Activated naive CD8-positive, alpha-beta T cell treated with anti-CD3 and anti-CD28 coated beads, Interleukin-2, amount 50 U/mL, for 24 hours (primary cell): ENCODE data around the gene CYS1.

Experiments used
- ATAC-seq: fragments of 150-1000 bp; cut with Tn5 transposase; one replicate; pipeline ENCODE4 v1.10.0; 2021
- DNase-seq: peaks from one replicate; pipeline ENCODE4 v3.0.0; 2021
- H3K27ac Mint-ChIP-seq: one replicate; pipeline ENCODE4 v1.8.0; 2021; ENCODE audit warnings: mild to moderate bottlenecking, mixed read lengths
- H3K27me3 Mint-ChIP-seq: one replicate; pipeline ENCODE4 v1.8.0; 2021; ENCODE audit warnings: mixed read lengths
- H3K36me3 Mint-ChIP-seq: one replicate; pipeline ENCODE4 v1.8.0; 2021; ENCODE audit warnings: low read depth, mixed read lengths
- H3K4me1 Mint-ChIP-seq: one replicate; pipeline ENCODE4 v1.8.0; 2021; ENCODE audit warnings: mixed read lengths
- H3K4me3 Mint-ChIP-seq: one replicate; pipeline ENCODE4 v1.8.0; 2021; ENCODE audit warnings: mild to moderate bottlenecking, moderate library complexity, mixed read lengths
- H3K9me3 Mint-ChIP-seq: one replicate; pipeline ENCODE4 v1.8.0; 2021; ENCODE audit warnings: mixed read lengths

CYS1 gene

DNA sequence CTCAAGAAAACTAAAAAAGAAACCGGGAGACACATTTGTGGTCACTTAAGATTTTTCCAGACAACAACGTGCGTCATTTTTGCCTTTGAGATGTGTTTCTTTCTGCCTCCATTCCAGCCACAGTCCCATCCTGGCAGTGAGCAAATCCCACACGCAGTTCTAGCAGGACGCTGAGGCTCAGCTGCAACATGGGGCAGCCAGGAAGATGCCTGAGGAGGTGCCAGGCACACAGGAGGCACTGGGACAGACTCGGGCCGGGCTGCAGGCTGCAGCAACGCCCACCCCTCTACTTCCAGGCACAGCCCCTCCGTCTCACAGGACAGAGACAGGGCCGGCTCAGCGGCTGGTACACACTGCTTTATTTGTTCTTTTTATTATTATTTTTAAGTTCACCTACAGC is 23.8 kb downstream of the CYS1 start:
- Mint-ChIP-seq H3K27ac (no peak overlapping the region), H3K36me3 (peaks cover 4% of the 10 kb centered on the region), H3K9me3 (no peaks in the 10 kb centered on the region), H3K4me3 (no peak overlapping the region), H3K27me3 (peaks cover 4% of the 10 kb centered on the region), H3K4me1 (peaks cover 6% of the 10 kb centered on the region)
- DNase-seq (no peak), ATAC-seq (no peak)

DNA sequence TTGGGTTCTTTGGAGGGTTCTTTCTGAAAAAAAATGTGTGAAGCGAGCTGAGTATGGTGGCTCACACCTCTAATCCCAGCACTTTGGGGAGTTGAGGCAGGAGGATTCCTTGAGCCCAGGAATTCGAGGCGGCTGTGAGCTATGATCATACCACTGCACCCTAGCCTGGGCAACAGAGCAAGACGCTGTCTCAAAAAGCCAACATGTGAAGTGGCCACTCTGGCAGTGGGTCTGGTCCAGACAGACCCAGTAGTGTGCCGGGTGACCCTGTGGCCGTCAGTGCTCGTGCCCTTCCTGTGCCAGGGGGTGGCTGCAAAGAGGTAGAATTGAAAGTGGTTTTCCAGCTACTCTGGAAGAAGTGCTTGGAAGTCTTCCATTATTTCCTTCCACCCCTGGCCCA is 25.2 kb downstream of the CYS1 start:
- Mint-ChIP-seq H3K36me3 (peaks cover 4% of the 10 kb centered on the region), H3K27ac (no peak overlapping the region), H3K9me3 (no peaks in the 10 kb centered on the region), H3K27me3 (peaks cover 4% of the 10 kb centered on the region), H3K4me3 (no peak overlapping the region), H3K4me1 (peaks cover 6% of the 10 kb centered on the region)
- ATAC-seq = no peak
- DNase-seq = no peak

DNA sequence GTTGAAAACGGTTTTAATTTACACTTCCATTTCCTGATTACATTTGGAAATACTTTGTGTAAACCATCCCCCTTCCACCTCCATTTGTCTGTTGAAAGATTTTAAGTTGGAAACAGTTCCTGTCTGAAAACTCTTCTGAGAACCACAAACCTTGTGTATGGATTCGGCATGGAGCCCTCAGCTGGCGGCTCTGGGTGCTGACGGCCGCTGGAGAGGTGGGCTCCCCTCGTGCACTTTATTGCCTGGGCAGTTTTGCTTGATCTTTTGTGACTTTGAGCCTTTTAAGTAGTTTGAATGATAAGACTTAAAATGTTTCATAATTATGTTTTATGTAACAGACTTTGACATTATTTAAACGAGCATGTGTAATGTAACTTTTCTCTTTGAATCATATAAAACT is 25.8 kb downstream of the CYS1 start:
- ATAC-seq (no peak), DNase-seq (no peak)
- Mint-ChIP-seq H3K36me3 (peaks cover 4% of the 10 kb centered on the region), H3K9me3 (no peaks in the 10 kb centered on the region), H3K27me3 (peaks cover 4% of the 10 kb centered on the region), H3K27ac (no peak overlapping the region), H3K4me1 (peaks cover 6% of the 10 kb centered on the region), H3K4me3 (no peak overlapping the region)

DNA sequence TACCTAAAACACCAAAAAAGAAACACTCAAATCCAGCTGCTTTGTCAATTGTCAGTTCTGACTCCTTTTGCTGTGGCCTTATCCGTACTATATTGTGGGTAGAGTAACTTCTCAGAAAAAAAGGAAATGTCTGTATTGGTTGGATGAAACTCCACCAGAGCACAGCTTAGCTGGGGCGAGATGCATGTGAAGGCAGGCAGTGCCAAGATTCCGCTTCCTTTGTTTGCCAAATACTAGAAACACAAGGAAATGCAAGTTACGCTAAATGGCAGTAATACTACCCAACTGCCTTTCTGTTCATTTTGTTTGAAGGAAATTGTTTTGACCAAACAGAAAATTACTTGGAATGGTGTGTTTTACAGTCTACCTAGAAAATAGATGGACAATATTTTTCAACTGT is 26.9 kb downstream of the CYS1 start:
- Mint-ChIP-seq H3K4me3 (no peak overlapping the region), H3K27me3 (peaks cover 4% of the 10 kb centered on the region), H3K36me3 (peaks cover 4% of the 10 kb centered on the region), H3K9me3 (no peaks in the 10 kb centered on the region), H3K4me1 (peaks cover 6% of the 10 kb centered on the region), H3K27ac (no peak overlapping the region)
- ATAC-seq (no peak), DNase-seq (no peak)

DNA sequence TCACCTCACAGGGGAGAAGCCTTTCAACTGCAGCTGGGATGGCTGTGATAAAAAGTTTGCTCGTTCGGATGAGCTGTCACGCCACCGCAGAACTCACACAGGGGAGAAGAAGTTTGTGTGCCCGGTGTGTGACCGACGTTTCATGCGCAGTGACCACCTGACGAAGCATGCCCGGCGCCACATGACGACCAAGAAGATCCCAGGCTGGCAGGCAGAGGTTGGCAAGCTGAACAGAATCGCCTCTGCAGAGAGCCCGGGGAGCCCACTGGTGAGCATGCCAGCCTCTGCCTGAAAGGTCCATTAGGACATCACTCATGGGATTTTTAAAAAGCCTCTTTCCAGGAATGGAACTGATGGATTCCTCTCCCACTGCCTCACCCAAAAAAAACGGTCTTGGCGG is 28.0 kb downstream of the CYS1 start:
- no peak overlapping the region for H3K4me3 Mint-ChIP-seq
- peaks cover 6% of the 10 kb centered on the region for H3K36me3 Mint-ChIP-seq
- DNase-seq (no peak), ATAC-seq (no peak)
- peaks cover 4% of the 10 kb centered on the region for H3K4me1 Mint-ChIP-seq
- H3K9me3 Mint-ChIP-seq = no peaks in the 10 kb centered on the region
- H3K27ac Mint-ChIP-seq = no peak overlapping the region
- peaks cover 4% of the 10 kb centered on the region for H3K27me3 Mint-ChIP-seq

DNA sequence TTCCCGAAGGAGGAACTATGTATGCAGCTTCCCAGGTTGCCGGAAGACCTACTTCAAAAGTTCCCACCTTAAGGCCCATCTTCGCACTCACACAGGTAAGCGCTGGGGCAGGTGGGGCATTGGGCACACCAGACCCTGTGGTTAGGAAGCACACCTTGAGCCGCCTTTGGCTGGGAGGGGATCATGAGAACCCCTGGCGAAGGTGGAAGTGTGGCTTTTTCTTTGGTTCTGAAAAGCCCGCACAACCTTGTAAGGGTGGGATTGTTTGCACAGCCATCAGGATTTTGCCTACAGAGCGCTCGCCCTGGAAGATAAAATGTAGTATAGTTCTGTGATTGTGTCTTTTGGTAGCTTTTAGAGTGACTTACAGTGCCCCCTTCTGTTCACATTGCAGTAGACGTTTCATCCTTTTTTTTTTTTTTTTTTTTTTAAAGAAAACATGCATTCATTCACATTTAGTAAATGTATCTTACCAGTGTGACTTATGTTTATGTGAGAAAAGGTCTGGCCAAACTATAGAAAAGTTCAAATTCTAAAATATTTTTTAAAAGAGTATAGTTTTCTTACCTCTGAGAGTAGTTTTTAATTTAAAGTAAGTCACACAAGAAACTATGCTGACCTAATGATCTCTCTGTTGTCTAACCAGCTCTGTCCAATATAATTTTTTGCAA is 31.6 kb downstream of the CYS1 start:
- peaks cover 1% of the 10 kb centered on the region for H3K27me3 Mint-ChIP-seq
- H3K9me3 Mint-ChIP-seq = no peaks in the 10 kb centered on the region
- DNase-seq = no peak
- peaks cover 6% of the 10 kb centered on the region for H3K4me1 Mint-ChIP-seq
- peaks cover 6% of the 10 kb centered on the region for H3K36me3 Mint-ChIP-seq
- H3K4me3 Mint-ChIP-seq = no peak overlapping the region
- no peak overlapping the region for H3K27ac Mint-ChIP-seq
- no peak for ATAC-seq

DNA sequence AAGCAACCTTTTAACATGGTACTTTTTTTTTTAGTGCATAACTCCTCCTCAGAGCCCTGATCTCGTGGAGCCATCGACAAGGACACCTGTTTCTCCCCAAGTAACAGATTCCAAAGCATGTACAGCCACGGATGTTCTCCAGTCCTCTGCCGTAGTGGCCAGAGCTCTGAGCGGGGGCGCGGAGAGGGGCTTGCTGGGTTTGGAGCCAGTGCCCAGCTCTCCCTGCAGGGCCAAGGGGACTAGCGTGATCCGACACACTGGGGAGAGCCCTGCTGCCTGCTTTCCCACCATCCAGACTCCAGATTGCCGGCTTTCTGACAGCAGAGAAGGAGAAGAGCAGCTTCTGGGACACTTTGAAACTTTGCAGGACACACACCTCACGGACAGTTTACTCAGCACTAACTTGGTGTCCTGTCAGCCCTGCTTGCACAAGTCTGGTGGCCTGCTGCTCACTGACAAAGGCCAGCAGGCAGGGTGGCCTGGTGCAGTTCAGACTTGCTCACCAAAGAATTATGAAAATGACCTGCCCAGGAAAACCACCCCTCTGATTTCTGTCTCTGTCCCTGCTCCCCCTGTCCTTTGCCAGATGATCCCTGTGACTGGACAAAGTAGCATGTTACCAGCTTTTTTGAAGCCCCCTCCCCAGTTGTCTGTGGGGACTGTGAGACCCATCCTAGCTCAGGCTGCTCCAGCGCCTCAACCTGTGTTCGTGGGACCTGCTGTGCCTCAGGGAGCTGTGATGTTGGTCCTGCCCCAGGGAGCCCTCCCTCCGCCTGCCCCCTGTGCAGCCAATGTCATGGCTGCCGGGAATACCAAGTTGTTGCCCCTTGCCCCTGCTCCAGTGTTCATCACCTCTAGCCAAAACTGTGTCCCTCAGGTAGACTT is 32.4 kb downstream of the CYS1 start:
- H3K27me3 Mint-ChIP-seq = peaks cover 2% of the 10 kb centered on the region
- DNase-seq = no peak
- peaks cover 7% of the 10 kb centered on the region for H3K4me1 Mint-ChIP-seq
- H3K9me3 Mint-ChIP-seq = no peaks in the 10 kb centered on the region
- H3K4me3 Mint-ChIP-seq = no peak overlapping the region
- no peak for ATAC-seq
- H3K36me3 Mint-ChIP-seq = peaks cover 6% of the 10 kb centered on the region
- H3K27ac Mint-ChIP-seq = no peak overlapping the region

DNA sequence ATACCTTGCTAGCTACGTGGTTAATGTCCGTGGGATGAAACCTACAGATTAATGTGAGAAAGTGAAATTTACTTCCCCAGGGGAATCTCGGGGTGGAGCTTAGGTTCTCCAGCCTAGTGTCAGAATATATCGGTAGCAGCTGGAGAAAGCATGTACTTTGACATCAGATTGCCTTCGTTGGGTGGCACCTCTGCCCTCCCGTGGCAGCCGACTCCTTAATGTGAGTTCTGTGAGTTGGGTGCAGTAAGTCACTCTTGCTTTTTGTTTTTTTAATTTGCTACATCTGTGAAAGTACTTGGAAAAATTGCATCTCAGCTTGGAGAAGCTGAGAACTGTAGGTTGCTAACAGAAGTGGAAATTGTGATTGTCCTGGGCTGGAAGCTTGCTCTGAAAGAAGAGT is 33.3 kb downstream of the CYS1 start:
- Mint-ChIP-seq H3K27ac (no peak overlapping the region), H3K36me3 (peaks cover 2% of the 10 kb centered on the region)
- no peak for ATAC-seq

DNA sequence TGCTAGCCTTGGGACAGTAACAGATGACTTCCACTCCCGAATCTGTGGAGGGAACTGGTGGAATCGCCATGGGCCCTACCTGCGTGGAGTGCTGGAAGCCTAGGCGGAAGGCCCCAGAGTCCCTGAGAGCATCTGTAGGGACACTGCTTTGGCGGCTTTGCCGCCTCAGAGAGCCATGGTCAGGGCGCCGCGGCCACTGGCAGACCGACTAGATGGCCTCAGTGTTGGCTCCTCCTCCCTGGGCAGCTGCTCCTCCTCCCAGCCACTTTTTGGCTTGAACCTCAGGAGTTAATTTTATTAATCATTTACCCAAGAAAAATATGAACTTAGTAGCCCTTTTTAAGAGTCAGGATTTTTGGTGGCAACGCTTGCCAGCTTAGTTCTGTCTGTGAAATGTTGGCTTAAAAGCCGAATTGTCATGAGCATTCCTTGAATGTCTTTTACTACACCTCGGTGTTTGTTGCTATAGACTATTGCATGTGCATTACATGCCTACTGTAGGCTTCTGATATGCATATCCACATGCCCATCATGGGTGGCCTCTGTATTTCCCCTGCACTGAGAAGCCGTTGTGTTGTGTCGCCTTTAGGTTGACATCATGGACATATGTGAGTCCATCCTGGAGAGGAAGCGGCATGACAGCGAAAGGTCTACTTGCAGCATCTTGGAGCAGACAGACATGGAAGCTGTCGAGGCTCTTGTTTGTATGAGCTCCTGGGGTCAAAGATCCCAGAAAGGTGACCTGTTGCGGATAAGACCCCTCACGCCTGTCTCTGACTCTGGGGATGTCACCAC is 34.5 kb downstream of the CYS1 start:
- Mint-ChIP-seq H3K27me3 (peaks cover 13% of the 10 kb centered on the region), H3K4me1 (peaks cover 13% of the 10 kb centered on the region), H3K27ac (no peak overlapping the region), H3K4me3 (no peak overlapping the region), H3K36me3 (peaks cover 2% of the 10 kb centered on the region), H3K9me3 (no peaks in the 10 kb centered on the region)
- ATAC-seq (no peak), DNase-seq (no peak)

More for the DNA sequence above, 33.3 kb downstream of the CYS1 start:
- H3K27me3 Mint-ChIP-seq = peaks cover 10% of the 10 kb centered on the region
- DNase-seq = no peak
- H3K4me1 Mint-ChIP-seq = peaks cover 13% of the 10 kb centered on the region
- H3K9me3 Mint-ChIP-seq = no peaks in the 10 kb centered on the region
- H3K4me3 Mint-ChIP-seq = no peak overlapping the region

DNA sequence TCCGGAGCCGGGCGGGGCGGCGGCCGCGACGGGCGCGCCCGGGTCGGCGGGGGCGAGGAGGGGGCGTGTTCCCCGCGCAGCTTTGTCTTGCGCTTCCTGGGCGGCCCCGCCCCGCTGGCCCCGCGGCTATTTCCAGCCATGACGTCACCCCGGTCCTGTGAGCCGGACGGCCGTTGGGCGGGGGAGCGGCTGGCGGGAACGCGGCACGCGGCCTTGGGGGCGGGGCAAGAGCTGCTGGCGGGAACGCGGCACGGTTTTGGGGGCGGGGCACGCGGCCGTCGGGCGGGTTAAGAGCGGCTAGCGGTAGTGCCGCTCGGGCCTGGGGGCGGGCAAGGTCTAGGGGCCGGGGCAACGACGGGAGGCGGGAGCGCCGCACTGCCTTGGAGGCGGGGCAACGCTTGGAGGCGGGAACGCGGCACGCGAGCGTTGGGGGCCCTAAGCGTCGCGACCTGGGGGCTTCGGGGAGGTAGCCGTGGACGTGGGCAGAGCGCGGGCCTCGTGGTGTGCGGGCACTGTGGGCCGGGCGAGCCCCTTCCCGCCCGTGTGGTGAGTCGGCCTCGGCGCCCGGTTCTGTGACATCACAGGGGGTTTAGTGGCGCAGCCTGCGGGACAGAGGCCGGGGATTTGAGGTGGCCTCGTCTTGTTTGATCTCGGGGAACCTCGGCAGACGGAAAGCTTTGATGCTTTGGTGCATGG is 36.2 kb downstream of the CYS1 start:
- peak overlapping the region; percentile 69 for H3K27ac Mint-ChIP-seq
- H3K4me1 Mint-ChIP-seq = peaks cover 13% of the 10 kb centered on the region

DNA sequence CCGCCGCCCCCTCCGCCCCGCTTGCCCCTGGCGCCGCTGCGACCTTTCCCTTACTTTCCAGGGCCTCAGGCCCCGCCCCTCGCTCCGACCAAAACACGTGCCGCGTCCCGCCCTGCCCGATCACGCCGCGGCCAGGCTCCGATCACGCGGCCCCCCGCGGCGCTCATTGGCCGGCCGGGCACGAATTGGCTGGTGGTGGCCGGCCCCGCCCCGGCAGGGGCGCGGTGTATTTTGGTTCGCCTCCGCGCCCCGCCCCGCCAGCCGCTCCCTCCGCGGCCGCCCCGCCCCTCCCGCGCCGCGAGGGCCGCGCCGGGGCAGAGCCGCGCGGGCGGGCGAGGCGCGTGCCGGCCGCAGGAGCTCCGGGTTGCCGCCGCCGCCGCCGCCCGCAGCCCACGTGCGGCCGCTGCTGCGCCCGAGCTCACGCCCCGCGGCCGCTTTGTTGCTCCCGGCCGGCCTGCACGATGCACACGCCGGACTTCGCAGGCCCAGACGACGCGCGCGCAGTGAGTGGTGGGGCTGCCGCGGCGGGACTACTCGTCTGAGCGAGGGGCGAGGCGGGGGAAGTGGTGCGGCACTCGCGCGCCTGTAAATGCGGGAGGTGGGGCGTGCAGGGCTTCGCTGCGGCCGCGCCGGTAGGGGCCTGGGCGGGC is 36.8 kb downstream of the CYS1 start, which contains the start of gene KLF11:
Gene KLF11 (plus strand): TSS at position 295 of the 650 bp plus-strand sequence. CDS start 167 bp downstream, at position 462.
- peaks cover 2% of the 10 kb centered on the region for H3K36me3 Mint-ChIP-seq
- DNase-seq (peak; percentile 74), ATAC-seq (peak; percentile 72)
- peak within 1 kb of the TSS; percentile 72 for H3K4me3 Mint-ChIP-seq
- H3K9me3 Mint-ChIP-seq = no peaks in the 10 kb centered on the region
- H3K27ac Mint-ChIP-seq = peak within 1 kb of the TSS; percentile 78
- peaks cover 13% of the 10 kb centered on the region for H3K27me3 Mint-ChIP-seq
- peaks cover 13% of the 10 kb centered on the region for H3K4me1 Mint-ChIP-seq

More for the DNA sequence above, 36.2 kb downstream of the CYS1 start:
- ATAC-seq = peak; percentile 67
- H3K9me3 Mint-ChIP-seq = no peaks in the 10 kb centered on the region
- peak overlapping the region; percentile 59 for H3K4me3 Mint-ChIP-seq
- peaks cover 2% of the 10 kb centered on the region for H3K36me3 Mint-ChIP-seq
- peaks cover 13% of the 10 kb centered on the region for H3K27me3 Mint-ChIP-seq
- DNase-seq = peak; percentile 89

DNA sequence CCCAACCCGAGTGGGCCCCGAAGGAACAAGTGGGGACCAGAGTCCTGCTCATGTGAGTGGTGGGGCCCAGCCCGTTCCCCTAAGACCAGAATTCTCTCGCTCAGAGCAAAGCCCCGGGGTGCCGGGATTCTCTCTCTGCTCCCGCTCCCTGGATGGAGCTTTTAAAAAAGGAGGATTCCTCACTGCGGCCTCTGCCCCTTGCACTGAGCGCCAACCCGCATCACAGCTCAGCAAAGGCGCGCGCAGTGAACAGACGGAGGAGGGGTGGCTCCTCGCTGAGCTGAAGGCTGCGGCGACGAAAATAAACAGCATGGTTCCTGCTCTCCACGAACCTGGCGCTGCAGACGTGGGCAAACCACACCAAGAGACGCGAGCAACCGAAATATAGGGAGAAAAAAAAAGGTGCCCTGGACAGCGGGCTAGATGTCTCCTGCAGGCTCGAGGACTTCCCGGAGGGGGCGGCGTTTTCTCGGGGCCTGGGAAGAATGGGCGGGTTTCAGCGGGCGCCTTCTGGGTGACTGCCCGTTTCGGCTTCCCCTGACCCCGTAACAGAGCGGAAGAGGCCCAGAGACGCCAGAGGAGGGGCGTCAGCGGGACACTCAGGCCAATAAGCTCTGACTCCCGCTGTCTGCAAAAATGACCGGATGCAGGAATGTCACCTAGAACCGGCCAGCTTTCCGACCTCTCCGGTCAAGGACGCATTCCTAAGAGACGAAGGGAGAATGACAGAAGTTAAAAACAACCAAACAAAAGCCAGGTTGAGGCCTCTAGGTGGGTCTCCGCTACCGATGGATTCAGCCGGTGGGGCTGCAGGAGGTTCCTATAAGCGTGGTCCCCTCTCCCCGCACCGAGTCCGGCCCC is 37.7 kb downstream of the CYS1 start:
- peak; percentile 46 for DNase-seq
- H3K27ac Mint-ChIP-seq = peak overlapping the region; percentile 78

DNA sequence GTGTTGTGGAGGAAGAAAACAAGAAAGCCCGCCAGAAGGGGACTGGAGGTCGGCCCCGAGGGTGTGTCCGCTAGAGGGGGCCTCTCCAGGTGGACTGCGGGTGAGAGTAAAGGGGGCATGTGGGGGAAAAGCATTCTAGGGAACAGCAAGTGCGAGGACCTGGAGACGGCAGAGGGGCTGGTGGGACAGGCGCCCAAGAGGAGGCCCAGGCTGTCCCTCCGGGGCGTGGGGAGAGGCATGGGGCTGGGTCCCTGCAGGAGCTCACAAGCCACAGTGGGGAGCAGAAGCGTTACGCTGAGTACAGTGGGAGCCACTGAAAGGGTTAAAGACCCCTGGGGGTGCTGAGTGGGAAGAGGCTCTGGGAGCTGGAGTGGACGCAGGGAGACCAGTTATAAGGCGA is 38.5 kb downstream of the CYS1 start:
- Mint-ChIP-seq H3K27ac (no peak overlapping the region), H3K36me3 (no peaks in the 10 kb centered on the region), H3K9me3 (no peaks in the 10 kb centered on the region), H3K4me1 (peaks cover 16% of the 10 kb centered on the region), H3K27me3 (peaks cover 13% of the 10 kb centered on the region), H3K4me3 (no peak overlapping the region)
- DNase-seq = no peak
- no peak for ATAC-seq

More for the DNA sequence above, 37.7 kb downstream of the CYS1 start:
- Mint-ChIP-seq H3K4me3 (peak overlapping the region; percentile 72), H3K9me3 (no peaks in the 10 kb centered on the region), H3K27me3 (peaks cover 13% of the 10 kb centered on the region), H3K36me3 (no peaks in the 10 kb centered on the region), H3K4me1 (peaks cover 15% of the 10 kb centered on the region)
- ATAC-seq = no peak
